Ishikawa (cell line): ENCODE measurements around the gene POLDIP2.

Experiments used
- CEBPB ChIP-seq: IDR thresholded peaks from 2 replicates; pipeline ENCODE4 v1.6.1; 2012
- CREB1 ChIP-seq: IDR thresholded peaks from 2 replicates; pipeline ENCODE4 v1.6.1; 2012; ENCODE audit warnings: low read depth
- EGR1 ChIP-seq: IDR thresholded peaks from 2 replicates; pipeline ENCODE4 v1.6.1; 2012
- EP300 ChIP-seq: IDR thresholded peaks from 2 replicates; pipeline ENCODE4 v1.6.1; 2012; ENCODE audit warnings: borderline replicate concordance
- FOXM1 ChIP-seq: IDR thresholded peaks from 2 replicates; pipeline ENCODE4 v1.6.1; 2012; ENCODE audit warnings: low read depth, borderline replicate concordance
- NFIC ChIP-seq: IDR thresholded peaks from 2 replicates; pipeline ENCODE4 v1.6.1; 2012
- RAD21 ChIP-seq: IDR thresholded peaks from 2 replicates; pipeline ENCODE4 v1.6.1; 2012; ENCODE audit warnings: low read depth
- REST ChIP-seq: IDR thresholded peaks from 2 replicates; pipeline ENCODE4 v1.6.1; 2012; ENCODE audit warnings: low read depth, mild to moderate bottlenecking
- TAF1 ChIP-seq: IDR thresholded peaks from 2 replicates; pipeline ENCODE4 v1.6.1; 2012; ENCODE audit warnings: low read depth, mild to moderate bottlenecking
- TCF12 ChIP-seq: IDR thresholded peaks from 2 replicates; pipeline ENCODE4 v1.6.1; 2012; ENCODE audit warnings: low read depth
- TEAD4 ChIP-seq: IDR thresholded peaks from 2 replicates; pipeline ENCODE4 v1.6.1; 2012
- USF1 ChIP-seq: IDR thresholded peaks from 2 replicates; pipeline ENCODE4 v1.6.1; 2012
- YY1 ChIP-seq: IDR thresholded peaks from 2 replicates; pipeline ENCODE4 v1.6.1; 2012; ENCODE audit warnings: low read depth
- ZBTB7A ChIP-seq: IDR thresholded peaks from 2 replicates; pipeline ENCODE4 v1.6.1; 2012; ENCODE audit warnings: low read depth
- TF ChIP-seq, protein P1 (sequence below): IDR thresholded peaks from 2 replicates; pipeline ENCODE4 v1.6.1; 2012

The POLDIP2 gene

DNA sequence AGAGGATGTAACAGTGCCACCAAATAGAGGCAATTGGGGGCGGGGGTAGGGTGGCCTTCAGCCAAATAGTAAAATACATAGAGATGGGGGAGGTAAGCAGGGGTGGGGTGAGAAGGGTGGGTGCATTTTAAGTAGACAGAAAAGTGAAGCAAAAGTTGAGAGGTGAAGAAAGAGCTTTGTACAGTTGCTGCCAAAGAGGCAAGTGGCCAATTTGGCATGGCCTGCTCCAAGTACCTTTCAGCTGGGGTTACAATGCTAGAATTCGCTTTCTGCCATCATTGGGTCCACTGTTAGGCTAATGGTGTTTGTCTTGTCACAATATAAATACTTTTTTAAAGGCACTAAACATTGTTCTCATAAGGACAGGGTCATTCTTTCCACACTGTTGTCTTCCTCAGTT is 43.5 kb downstream of the POLDIP2 start:
- TF ChIP-seq, protein P1, sequence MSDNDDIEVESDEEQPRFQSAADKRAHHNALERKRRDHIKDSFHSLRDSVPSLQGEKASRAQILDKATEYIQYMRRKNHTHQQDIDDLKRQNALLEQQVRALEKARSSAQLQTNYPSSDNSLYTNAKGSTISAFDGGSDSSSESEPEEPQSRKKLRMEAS = no peak
- TF ChIP-seq TAF1 (no peak), FOXM1 (no peak), REST (no peak), NFIC (no peak)

DNA sequence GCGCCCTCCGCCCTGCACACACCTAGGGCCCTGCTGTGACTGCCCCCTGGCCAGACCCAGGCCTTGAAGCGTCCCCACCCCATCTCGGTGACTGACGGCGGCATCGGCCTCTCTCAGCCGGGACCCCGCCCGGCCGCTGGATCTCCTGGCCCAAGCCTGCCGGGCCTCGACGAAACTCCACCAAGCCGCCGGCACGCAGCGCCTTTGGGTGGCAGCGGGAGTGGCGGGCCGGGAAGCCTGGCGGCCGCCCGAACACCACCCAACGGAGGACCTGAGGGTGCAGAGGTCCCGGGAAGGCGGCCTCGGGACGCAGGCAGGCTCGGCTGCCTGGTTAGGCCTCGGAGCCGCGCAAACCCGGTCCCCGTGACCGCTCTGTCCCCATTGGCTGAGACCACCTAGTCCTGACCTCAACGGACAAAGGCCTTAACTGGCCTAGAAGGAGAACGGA is 50.3 kb downstream of the POLDIP2 start:
- TF ChIP-seq EP300 = no peak
- TF ChIP-seq TEAD4 = no peak
- TF ChIP-seq USF1 = no peak
- no peak for TF ChIP-seq RAD21
- no peak for TF ChIP-seq CEBPB
- no peak for TF ChIP-seq ZBTB7A
- TF ChIP-seq FOXM1 = no peak
- TF ChIP-seq NFIC = no peak
- TF ChIP-seq, protein P1 = no peak
- TF ChIP-seq CREB1 = no peak
- no peak for TF ChIP-seq YY1

- TF ChIP-seq REST (no peak), USF1 (no peak), CREB1 (no peak), TCF12 (no peak), FOXM1 (no peak), EP300 (no peak), RAD21 (no peak), YY1 (no peak), TAF1 (no peak), CEBPB (no peak), EGR1 (no peak), ZBTB7A (no peak), NFIC (no peak), TEAD4 (no peak)
- TF ChIP-seq, protein P1 = no peak
These were observed 58.9 kb downstream of the POLDIP2 start for GRCh38 chr17:28298449-28298848.
